Stimulated activated CD8-positive, alpha-beta memory T cell treated with anti-CD3 and anti-CD28 coated beads, Interleukin-15, amount 100 ng/mL, for 4 hours (primary cell): Measurements from ENCODE around the gene CATSPER3.

Experiments
- DNase-seq, 2 donors: peaks; one replicate each; pipeline ENCODE4 v3.0.0-alpha.2; 2020; ENCODE audit warnings: low read depth in 2 of 2

Gene CATSPER3

DNA sequence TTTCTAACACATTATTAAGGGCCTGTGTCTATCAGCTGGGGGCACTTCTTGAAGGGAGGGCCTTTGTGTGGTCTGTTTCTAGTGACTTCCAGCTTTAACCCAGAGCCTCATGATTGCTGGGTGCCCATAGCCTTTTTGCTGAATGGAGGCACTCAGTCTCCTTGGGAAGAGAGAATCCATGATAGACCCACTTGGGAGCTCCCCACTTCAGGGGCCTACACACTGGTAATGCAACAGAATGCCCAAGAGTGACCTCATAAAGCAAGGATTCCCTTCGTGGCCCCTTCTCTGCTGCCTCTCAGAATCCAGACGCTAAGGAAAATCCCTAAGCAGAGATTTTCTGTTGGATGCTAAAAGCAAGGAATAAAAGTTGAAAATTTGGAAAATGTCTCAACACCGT, at the start of gene CATSPER3:
Gene CATSPER3 (plus strand): TSS at position 301 of the 400 bp plus-strand sequence. CDS start 85 bp downstream, at position 386.
- no peak for DNase-seq

DNA sequence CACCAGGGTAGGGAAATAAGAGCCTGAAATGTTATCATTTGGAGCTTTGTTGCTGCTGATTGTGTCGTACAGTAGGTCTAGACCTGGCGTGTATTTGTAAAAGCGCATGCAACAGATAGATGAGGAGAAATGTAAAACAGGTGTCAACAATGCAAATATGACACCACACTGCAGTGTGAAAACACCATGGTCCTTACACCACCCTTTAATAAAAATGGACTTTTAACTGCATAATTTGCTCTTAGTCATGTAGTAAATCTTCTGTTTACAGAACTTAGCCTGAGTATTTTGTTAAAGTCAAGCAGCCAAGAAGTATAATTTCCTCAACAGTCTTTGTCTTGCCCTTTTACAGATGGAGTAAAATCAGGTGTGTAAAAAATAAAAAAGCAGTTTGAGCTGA, 48.8 kb upstream of the CATSPER3 start:
- DNase-seq, result no peak

DNA sequence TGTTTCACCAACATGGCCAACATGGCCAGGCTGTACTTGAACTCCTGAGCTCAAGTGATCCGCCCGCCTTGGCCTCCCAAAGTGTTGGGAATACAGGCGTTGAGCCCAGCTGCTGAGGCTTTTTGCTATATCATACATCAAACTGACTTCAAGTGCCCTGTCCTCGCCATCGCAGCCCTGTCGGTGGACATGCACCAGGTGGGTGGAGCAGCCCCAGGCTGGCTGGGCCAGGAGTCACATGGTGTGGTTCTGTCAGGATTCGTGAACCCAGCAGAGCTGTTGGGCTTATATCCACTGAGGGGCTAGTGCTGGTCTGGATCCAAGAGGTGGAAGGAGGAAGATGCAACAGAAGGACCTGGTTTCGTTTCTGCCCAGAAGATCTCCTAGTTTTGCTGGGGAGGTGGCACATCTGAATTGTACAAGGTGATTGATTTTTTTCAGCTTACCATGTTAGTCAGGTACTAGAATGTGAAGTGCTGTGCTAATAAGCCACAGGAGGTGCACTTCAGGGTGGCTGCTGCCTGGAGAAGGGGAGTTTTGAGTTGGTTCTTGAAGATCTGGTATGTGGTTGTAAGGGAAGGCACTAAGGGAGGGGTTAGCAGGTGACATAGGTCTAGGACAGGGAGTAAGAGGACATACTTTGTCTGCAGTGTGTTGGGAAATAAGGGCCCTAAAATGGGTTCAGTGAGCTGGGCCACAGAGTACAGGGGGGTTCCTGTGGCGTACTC, 46.7 kb upstream of the CATSPER3 start:
- no peak for DNase-seq

DNA sequence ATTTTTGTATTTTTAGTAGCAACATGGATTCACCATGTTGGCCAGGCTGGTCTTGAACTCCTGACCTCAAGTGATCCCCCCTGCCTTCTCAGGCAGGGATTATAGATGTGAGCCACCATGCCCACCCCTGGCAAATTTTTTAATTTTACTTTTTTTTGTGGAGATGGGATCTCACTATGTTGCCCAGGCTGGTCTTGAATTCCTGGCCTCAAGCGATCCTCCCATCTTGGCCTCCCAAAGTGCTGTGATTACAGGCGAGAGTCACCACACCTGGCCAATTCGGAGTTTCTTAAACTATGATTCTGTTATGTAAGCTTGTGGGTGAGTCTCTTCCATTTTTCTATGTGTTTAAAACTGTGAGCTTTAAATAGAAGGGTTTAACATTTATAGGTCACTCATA, 35.2 kb upstream of the CATSPER3 start:
- DNase-seq, result no peak

DNA sequence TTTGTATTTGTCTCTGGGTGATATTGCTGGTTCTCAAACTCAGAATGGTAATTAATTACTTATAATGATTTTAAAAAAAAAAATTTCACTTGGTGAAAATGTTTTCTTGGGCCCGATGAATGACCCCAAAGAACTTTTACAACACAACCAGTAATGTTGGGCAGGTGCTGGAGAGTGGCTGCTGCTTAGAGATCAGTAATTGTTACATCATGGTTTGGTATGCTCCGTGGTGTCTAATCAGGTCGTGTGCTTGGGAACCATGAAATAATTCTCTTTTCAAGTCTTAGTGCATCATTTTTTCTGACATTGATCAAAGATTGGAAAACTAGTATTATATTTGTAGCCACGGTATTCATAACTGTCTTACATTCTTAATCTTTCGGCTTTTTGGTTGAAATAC, 33.5 kb upstream of the CATSPER3 start:
- no peak for DNase-seq

DNA sequence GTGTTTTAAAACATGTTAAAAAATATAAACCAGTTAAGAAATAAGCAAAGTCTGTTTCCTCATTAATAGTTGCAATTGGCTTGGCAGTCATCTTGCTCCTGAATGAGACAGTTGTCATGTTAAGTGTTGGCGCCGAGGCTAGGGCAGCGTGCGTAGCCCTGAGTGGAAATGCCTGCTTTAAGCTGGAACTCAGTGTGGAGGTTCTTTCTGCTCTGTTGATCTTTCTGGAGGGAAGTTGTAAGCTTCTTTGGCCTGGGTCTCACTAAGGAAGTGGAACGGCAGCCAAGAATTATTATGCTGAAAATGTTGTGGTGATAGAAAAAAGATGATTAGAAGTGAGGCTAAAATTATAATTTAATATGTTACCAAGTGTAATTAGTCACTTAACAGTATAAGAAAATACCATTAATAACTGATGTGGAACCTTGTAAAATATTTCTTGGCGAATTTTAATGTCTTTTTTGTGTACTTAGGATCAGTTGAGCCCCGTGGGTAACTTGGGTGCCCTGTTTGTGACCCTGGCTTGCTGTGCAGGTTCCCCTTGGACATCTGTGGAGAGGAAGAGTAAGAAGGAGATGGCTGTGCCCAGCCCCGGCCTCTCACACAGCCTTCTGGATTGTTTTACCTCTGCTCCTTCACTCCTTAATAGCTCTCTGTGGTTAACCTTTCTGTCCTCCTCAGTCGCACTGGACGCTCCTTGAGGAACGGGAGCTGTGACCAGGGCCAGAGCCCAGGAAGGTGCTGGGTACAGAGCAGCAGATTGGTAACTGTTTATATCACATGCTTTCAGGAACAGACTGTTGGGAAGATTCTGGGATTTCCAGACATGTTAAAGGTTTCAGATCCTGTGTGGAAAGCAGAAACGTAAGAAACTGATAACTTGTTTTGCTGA, 31.8 kb upstream of the CATSPER3 start:
- DNase-seq, result no peak

DNA sequence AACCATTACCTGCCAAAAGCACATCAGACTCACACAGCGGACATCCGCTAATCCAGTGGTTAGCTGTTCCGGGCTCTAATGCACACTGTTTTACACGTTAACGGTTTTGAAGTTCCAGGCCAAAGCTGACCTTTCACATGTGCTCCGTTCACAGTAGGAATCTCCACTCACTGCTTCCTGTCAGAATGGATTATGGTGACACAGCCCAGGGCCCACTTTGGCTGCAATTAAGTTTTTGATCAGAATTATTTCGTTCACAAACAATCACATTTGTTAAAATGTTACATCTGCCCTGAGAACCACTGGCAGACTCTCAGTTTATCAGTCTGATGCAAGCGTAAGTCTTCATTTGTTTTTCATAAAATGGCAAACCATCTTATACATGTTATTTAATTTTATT, 30.2 kb upstream of the CATSPER3 start:
- DNase-seq, result no peak

DNA sequence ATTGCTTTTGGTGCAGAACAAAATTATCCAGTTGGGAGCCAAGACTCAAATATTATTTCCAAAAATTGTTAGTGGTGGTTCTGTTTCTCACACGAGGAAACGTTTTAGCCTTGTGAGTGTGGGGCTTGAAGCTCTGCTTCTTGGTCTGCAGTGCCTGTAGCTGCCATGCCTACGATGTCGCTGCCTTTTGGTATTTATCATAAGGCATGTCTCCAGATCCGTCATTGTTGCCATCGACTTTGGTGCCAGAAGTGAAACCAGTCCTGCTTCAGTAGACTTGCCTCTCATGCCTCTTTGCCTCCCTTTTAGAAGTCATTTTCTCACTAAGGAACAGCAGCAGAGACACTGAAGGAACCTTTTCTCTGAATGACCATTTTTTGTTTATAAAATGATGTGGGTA, 29.7 kb upstream of the CATSPER3 start:
- DNase-seq, result no peak

DNA sequence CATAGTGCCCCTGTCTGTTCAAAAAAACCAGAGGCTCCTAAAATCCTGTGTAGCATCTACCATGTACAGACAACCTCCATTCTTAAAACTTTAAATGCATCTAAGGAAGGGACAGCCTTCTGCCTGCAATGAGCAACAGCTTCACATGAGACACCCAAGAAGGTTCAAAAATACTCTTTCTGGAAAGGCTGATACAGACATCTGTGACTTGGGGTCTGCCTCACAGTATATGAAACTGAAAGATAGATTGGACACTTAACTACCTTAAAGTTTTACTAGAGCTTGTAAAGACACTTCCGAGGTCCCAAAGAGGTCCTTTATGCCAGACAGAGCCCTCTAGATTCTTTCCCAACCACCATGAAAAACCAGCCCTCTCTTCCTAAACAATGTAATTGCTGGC, 28.2 kb upstream of the CATSPER3 start:
- no peak for DNase-seq

DNA sequence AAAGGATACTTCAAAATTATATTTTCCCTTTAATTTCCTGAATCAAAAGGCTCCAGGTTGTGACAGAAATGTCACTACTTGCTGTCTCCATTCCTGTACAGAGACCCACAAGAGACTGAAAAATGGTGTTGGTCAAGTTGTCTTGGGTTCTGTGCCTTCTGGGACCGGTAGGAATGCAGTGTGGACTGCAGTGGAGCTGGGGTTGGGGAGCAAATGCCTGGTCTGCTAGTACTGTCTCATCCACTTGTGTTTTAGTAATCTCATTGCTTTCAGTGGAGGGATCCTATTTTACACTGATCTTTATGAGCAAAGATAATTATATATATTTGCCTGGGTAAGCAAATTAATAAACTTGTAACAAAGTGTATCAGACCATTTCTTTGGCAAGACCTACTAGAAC, 24.2 kb upstream of the CATSPER3 start:
- no peak for DNase-seq

DNA sequence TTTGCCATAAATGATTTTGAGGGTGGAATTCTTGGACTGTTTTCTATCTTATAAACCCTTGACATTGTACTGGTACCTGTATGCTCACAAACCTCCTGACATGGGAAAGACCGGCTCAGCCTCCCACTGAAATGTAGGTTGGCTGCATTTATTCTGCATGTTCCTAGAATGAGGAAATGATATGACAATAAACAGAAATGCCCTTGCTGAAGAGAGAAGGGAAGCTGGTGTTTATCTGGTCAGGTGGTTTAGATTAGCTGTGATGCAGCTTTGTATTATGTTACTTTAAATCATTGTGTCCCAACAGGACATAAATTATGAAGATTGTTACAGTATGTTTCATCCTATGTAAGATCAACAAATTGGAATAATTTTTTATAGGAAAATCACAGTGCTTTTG, 23.1 kb upstream of the CATSPER3 start:
- DNase-seq, result no peak

DNA sequence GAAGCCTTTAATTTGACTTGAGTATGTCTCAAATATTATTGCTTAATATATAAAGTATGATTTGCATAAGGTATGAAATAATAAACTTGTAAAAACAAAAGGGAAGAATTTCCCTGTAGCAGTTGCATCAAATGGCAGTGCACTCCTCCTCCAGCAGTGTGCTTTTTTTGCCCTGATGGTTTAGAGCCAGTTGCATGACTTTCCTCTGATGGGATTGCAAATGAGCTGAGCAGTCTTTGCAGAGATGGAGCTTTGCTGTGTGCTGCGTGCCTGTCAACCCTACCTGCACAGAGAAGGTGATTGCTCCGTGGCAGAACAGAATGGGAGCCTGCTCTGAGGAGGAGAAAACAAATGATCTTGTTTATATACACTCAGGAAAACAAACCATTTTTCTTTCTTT, 22.7 kb upstream of the CATSPER3 start:
- no peak for DNase-seq

DNA sequence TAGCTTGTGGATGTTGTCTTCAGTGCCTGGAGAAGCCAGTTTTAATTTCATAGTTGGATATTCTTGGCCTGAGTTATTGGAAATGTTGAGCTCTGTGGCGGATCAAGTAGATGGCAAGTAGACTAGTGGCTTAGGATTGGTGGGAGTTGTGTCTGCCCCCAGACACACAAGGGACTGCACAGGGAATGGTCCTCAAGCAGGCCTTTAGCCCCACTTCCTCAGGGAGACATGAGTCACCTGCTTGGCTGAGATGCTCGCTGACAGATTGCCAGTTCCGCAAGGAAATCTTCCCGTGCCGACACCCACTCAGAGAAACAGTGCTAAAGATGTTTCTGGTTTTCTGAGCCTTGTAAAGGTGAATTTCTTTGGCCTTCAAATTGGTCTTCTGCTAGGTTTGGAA, 18.8 kb upstream of the CATSPER3 start:
- DNase-seq, result no peak

DNA sequence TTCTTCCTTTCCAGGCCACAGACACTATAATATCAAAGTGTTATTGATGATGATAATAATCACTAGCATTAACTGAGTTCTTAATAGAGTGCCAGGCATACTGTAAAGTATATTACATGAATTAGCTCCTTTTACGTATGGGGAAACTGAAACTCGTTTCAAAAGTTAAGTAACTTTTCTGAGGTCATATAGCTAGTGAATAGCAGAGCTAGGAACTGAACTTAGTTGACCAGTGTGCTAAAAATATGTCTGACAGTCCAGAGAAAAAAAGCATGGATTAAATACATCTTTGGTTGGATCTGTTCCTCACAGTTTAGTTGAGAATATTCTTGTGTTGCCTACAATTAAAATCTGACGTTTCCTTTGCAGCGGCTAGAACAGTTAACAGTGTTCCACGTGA, 18.4 kb upstream of the CATSPER3 start:
- DNase-seq, result no peak

DNA sequence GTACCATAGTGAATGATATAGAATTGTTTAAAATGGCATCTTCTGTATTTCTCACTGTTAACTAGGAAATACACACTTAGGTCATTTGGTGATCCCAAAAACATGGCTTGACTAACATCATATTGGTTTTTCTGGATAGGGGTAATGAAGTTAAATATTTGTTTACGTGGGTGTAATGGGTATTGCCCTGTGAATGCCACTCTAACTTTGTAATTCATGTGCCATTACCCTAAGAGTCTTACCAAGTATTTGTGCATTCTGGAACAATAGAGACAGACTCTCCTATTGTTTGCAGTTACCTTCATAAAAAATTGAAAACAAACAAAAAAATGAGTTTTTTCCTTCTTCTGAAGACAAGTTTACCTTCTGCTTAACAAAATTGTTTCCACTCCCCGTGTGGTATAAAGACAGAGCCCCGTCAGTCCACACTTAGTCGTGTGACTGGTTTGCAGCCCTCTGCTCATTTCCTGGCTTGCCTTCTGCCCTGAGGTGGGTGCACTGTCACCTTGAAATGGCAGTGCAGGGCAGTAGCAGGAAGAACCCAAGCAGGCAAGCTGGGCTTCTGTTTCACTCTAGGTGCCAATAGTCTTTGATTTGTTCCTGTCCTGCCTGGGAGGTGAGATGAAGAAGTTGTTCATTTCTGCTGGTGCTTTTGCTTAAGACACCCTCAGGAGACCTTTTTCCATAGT, 9.6 kb upstream of the CATSPER3 start:
- no peak for DNase-seq

DNA sequence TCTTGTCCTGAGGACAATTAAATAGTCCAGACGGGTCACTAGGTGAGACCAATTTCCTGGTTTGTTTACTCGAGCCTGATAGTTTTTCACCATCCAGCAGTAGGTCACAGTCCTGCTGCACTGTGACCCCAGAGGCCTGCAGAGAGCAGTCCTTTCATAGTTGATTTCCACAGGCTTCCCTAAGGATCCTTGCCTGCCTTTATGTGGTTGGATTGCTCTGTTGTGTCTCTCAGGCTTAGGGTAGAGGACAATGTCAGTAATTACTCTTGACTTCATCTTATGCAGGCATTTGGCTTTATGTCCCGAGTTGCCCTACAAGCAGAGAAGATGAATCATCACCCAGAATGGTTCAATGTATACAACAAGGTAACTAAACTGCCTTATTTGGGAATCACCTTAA, 9.0 kb upstream of the CATSPER3 start:
- no peak for DNase-seq

DNA sequence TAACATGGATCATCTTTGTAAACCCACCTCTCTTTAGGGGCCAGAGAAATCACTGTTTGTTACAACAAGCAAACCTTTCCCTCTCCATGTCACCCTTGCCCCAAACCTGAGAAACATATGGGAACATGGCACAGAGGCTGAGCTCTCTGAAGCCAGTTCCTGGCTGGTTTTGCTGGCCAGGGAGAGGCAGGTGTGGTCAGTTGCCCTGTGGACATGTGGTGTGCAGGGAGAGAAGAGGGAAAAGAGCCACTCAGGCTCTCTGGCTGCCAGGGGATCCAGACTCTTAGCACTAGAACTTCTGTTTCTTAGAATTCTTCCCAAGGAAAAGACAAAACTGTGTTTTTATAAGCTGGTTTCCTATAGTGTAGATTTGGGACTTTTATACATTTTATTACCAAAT, 4.6 kb upstream of the CATSPER3 start:
- DNase-seq, result no peak

DNA sequence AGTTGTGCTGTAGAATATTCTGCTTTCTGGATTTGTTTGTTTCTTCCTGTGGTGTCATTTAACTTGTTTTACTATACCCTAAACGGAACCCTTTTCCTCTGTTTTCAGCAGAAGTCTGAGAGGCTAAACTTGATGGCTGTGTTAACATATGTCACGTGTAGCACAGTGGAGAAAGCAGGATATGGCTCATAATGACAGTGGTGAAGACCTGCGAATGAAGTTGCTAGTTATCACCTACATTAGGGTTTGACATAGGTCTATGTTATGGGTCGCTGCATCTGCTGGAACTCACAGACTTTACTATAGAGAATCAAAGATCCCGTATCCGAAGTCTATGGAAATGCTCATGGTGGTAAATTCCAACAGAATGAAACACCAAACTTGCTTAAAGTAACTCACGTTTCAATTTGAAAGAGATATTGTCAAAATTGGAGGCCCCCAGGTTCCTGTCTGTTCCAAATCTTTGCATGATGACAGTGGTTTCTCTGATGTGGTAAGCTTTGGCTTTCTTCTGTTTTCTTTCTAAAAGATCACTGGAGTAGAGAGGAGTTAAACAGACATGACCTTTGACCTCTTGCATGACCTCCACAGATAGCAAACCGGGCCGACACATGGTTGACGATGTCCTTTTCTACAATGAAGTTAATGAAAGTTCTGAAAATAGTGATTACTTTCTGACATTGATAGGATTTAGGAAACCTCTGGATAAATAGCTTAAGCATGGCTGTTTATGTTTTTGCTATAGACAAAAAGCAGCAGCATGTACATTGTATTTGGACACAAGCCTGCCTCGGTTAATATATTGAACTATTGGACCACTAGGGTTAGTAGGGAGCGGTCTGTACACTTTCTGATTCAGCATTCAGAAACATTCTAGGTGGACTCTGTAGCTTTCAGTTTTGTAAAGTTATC, 3.1 kb upstream of the CATSPER3 start:
- no peak for DNase-seq

DNA sequence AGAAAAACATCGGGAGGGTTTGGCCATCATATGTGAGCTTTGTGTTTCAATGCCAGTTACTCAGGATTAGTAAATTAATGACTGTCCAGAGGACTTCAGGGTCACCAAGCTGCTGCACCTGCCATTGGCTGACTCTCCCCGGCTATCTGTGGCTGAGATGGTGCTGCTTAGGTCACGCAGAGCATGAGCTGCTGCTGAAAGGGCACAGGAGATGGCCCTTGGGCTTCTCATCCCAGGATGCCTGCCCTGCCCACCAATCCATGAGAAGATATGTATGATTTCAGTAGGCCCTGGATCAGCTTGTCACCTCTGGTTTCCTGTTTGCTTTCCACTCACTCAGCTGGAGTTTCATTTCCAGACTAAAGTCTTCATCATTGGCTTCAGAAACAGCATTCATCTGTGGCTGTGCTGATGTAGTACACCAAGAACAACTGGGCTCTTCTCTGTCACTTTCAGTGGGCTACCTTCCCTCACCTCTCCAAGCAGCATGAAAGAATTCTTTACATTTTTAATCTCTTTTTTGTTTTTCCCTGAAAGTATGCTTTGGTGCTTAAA, 2.4 kb upstream of the CATSPER3 start:
- no peak for DNase-seq

DNA sequence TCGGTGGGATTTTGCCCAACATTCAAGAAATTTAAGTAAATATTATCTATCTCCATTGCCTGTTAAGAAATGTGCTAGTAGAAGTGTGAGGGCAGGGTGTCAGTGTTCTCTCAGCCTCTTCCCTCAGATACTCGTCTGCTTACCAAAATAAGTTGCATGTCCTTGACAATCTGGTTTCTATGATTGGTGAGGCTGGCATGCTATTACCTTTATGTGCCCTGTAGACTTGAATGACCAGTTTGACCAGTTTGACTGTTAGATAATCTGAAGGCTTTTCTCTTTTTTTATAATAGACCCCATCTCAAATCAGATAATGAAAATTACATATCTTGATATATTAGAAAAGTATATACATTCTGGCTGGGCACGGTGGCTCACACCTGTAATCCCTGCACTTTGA, 348 bp downstream of the CATSPER3 start:
- no peak for DNase-seq

DNA sequence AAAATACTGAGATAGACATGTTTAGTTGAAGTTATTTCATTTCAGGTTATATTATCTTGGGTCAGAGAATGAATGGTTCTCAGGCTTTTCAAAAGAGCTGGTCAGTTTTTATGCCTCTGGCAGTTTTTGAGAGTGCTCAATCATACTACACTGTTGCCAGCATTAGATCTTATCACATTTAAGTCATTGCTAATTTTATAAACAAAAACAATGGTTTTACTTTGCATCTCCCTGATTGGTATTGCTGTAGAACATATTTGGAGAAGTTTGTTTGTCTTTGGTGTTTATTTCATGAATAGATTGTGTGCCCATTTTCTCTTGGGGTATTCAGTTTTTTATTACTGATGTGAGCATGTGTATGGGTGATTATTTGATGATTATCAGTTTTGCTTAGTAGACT, 1.5 kb downstream of the CATSPER3 start:
- no peak for DNase-seq
